HG03159 (cell line): ENCODE data around the gene RNF166.

ENCODE experiments used
- ATAC-seq: cut with Tn5 transposase; IDR thresholded peaks from one replicate; pipeline ENCODE4 v1.9.1; 2021; ENCODE audit warnings: mild to moderate bottlenecking, moderate library complexity; ENCODE audit not compliant: unreplicated experiment

RNF166 gene

DNA sequence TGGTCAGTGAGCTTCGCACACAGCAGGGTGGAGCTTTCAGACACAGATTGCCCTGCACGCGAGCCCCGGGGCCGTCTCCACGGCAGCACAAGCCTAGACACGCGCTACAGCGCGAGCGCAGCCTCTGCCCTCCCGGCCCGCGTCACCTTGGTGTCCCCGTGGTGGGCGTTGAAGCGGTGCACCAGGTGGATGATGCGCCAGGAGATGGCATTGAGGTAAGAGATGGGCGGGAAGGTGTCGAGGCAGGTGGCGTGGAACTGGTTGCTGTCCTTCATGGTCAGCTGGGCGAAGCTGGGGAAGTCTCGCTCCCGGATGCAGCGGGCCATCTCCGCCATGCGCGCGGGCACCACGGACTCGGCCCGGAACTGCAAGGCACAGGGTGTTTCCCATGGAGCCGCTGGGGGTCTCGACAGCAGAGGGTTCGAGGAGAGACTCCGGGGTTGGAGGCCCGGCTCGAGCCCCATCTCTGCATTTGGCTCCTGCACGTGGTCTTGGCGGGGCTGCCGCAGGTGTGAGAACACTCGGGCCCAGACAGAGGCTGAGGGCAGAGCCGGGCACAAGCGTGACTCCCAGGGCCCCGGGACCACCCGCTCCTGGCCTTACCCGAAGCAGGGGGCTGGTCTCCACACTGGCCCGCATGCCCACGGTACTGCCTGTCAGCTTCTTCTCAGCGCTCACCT lies 51.0 kb downstream of the RNF166 start:
- ATAC-seq: no peak

DNA sequence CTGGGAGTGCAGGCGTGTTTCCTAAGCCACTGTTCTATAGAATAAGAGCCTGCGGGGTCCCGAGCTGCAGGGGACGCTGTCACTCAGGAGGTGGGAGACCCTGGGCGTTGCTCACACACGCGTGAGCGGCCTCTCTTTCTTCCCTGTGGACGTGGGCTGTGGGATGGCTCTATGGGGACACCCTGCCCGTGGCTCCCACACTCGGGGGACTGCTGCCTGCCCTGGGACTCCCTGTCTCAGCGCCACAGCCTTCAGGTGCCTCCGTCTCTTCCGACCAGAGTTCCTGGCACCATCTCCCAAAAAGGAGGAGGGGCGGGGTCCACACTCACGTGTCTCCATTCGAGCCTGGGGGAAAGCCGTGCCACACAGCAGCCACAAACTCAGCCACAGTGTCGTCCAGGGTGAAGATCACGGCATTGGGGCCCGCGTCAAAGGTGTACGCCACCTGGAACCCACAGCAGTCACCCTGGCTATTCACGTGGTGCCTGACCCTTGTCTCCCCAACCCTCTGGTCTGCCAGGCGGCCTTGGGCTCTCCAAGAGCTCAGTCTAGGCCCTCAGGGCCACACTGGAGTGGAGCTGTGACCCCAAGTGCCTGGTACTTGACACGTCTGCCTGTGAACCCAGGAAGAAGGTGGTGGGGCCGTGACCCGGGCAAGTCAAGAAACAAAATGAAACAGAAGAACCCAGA lies 51.7 kb downstream of the RNF166 start:
- no peak for ATAC-seq

DNA sequence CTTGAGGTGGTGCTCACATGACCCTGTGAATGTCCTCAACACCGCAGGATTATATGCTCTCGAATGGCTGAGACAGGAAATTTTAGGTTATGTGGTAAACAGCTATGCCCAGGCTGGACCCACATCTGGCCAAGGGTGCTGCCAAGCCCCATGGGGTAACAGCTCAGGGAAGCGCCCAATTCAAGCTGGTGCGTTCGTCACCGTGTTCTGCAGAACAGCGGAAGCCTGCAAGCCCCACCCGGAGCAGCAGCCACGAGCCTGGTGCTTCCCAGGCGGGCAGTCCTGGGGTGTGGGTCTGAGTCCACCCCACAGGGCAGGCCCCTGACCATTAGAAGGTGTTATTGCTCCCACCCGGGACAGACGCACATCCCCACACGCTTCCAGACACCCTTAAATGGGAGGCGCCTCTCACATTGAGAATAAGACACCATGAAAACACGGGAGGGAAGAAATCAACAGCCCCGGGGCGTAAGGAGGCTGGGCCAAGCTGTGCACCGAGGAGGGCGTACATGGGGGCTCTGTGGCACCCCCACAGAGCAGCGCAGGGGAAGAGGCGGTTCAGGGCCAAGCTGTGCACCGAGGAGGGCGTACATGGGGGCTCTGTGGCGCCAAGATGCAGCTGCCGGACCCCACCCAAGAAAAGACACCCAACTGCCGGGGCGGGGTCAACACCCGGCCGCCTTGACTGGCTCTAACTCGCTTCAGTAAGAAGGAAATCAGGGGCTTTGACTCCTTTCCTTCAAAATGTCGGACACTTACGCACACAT lies 52.4 kb downstream of the RNF166 start:
- no peak for ATAC-seq

- ATAC-seq: no peak
Observed at GRCh38 chr16:88653101-88653500, 53.1 kb downstream of the RNF166 start.

DNA sequence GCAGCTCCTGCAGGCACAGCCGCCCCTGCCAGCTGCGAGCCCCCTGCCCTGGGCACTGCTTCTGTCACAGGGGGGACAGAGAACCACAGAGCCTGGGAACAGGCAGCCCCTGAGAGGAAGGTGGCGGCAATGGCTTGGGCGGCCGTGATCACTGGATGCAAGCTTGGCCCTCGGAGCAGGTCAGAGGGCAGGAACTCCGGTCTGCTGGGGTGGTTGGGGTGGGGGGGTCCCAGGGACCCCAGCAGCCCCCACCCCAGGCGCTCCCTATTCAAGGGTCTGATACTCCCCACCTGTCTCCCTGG lies 53.5 kb downstream of the RNF166 start:
- no peak for ATAC-seq

DNA sequence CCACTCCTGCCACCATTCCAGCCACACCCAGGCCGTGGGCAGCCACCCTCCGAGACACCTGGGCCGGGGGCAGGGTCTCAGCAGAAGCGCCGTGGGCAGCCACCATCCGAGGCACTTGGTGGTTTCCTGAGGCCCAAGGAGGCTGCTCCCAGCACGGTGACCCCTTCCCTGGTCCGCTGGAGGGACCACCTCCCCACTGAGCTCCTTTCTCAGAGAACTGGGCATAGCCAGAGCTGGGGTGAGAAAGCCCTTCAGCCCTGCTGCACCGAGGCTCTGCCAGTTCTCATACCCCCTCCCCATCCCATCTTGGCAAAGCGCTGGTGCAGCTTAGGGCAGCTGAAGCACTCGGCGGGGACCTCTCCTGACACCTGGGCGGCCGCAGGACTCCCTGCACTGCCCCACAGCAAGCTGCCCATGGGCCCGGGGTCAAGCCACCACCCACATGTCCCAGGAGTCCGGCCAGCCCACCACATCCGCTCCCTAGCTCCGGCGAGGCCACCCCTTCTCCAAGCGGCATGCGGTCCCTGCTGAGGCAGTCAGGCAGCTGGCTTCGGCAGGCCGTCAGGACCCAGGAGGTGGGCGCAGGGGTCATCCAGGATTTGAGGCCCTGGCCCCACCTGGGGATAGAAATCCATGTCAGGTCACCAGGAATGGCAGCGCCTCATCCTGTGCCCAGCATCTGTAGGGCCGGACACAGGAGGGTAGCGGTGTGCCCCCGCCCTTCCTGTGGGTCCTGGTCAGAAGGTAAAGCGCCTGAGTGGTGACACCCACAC lies 54.0 kb downstream of the RNF166 start:
- no peak for ATAC-seq

- ATAC-seq: peak; percentile 73
Observed at GRCh38 chr16:88651276-88651988, 54.8 kb downstream of the RNF166 start.

DNA sequence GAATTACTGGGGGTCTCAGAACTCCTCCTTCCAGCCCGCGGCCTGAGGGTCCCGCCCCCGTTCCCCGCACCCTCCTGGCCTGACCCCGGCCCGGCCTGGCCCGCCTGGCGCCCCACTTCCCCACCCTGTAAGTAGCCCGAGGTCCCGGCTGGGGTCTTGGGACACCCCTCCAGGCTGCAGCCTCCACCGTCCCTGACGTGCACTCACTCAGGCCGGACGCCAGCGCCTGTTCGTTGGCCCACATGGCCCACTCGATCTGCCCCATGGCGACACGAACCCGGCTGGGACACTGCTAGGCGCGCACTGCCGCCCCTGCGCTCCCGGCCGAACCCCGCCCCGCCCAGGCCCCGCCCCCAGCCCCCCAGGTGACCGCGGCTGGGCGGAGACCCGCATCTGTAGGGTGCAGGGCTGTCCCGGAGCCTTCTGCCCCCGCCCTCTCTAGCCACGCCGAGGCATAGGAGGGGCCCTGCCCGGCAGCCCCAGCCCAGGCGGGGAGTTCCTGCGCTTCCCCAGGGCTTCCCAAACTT lies 55.4 kb downstream of the RNF166 start, which contains the start of gene CYBA:
Gene CYBA (minus strand): TSS at position 305 of the 527 bp plus-strand sequence. CDS start 40 bp downstream, at position 265.
- ATAC-seq: peak; percentile 70

- peak; percentile 10 for ATAC-seq
Observed at GRCh38 chr16:88649924-88650748, 56.1 kb downstream of the RNF166 start.

DNA sequence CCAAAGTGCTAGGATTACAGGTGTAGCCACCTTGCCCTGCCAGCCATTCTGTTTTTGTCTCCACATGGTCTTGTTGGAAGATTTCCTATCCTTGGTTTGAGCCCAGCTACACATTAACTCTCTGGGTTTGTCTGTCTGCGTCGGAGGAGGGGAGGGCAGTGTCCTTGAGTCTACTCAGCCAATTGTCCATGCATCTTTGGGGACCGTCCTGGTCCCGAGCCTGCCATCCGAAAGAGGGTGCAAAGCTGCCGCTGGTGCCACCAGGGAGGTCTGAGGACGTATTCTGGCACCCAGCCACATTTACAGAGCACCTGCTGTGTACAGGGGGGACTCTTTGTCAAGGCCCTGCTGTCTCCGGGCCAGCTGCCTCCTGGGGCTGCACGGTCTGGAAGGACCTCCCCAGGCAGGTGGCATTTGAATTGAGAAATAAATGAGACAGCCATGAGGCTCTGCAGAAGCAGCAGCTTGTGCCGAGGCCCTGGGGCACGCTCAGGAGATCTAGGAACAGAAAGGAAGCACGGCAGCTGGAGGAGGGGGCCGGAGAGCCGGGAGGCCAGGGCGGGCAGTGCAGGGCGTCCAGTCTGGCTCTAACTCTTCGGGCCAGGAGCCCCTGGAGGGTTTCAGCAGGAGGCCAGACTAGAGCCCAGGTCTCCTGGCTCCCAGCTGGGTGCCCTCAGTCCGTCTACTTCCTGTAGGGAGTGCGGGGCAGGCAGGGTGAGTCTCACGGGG lies 56.8 kb downstream of the RNF166 start:
- no peak for ATAC-seq

GRCh38 chr16:88647178-88648070 lies 58.8 kb downstream of the RNF166 start:
- no peak for ATAC-seq
